Mesenchymal stem cell (in vitro differentiated cells and primary cell): Measurements from ENCODE around the gene LTB4R2.

Experiments used
- DNase-seq: peaks from one replicate; pipeline ENCODE4 v3.0.0-alpha.2; 2013
- H2AFZ ChIP-seq: one replicate; pipeline ENCODE4 v1.6.1; 2013; ENCODE audit warnings: low read depth, mild to moderate bottlenecking, control low read depth, inconsistent platforms, low read length, moderate library complexity
- H2AK5ac ChIP-seq: 2 replicates; pipeline ENCODE4 v1.6.1; 2013; ENCODE audit warnings: low read length, moderate library complexity, mild to moderate bottlenecking, inconsistent platforms; ENCODE audit not compliant: severe bottlenecking
- H2BK120ac ChIP-seq: one replicate; pipeline ENCODE4 v1.6.1; 2013; ENCODE audit warnings: low read depth, mild to moderate bottlenecking, inconsistent platforms, low read length, moderate library complexity
- H2BK12ac ChIP-seq, 2 experiments: one replicate each; pipeline ENCODE4 v1.6.1; 2013; ENCODE audit warnings: inconsistent platforms in 2 of 2, low read length in 2 of 2, mild to moderate bottlenecking in 2 of 2, moderate library complexity in 2 of 2, control low read depth in 1 of 2
- H2BK15ac ChIP-seq: one replicate; pipeline ENCODE4 v1.6.1; 2013; ENCODE audit warnings: mild to moderate bottlenecking, low read depth, inconsistent platforms; ENCODE audit not compliant: poor library complexity, severe bottlenecking
- H2BK5ac ChIP-seq: 2 replicates; pipeline ENCODE4 v1.6.1; 2013; ENCODE audit warnings: low read depth, mild to moderate bottlenecking, low read length, control low read depth, inconsistent platforms; ENCODE audit not compliant: poor library complexity, severe bottlenecking
- H3K14ac ChIP-seq, 2 experiments: one replicate each; pipeline ENCODE4 v1.6.1; 2013; ENCODE audit warnings: inconsistent platforms in 2 of 2, low read length in 2 of 2, control low read depth in 1 of 2, mild to moderate bottlenecking in 1 of 2, moderate library complexity in 1 of 2
- H3K18ac ChIP-seq, 2 experiments: one replicate each; pipeline ENCODE4 v1.6.1; 2013; ENCODE audit warnings: inconsistent platforms in 2 of 2, low read length in 2 of 2, control low read depth in 1 of 2, low read depth in 1 of 2, mild to moderate bottlenecking in 1 of 2
- H3K23ac ChIP-seq, 2 experiments: one replicate each; pipeline ENCODE4 v1.6.1; 2013; ENCODE audit warnings: inconsistent platforms in 2 of 2, low read length in 2 of 2, mild to moderate bottlenecking in 2 of 2, moderate library complexity in 2 of 2, control low read depth in 1 of 2
- H3K27ac ChIP-seq: 2 replicates; pipeline ENCODE4 v1.5.1; 2013; ENCODE audit warnings: mild to moderate bottlenecking, moderate library complexity, low read length, control low read depth, inconsistent platforms; ENCODE audit not compliant: poor library complexity, severe bottlenecking
- H3K27me3 ChIP-seq, 2 experiments: 2 replicates each; pipeline versions ENCODE4 v1.6.1 to v1.7.0; 2013; ENCODE audit warnings: low read length in 2 of 2, mild to moderate bottlenecking in 2 of 2, moderate library complexity in 2 of 2, control low read depth in 1 of 2, inconsistent platforms in 1 of 2; ENCODE audit not compliant: control insufficient read depth in 1 of 2, insufficient read depth in 1 of 2
- H3K36me3 ChIP-seq, 2 experiments: 2 replicates each; pipeline versions ENCODE4 v1.6.1 to v1.7.0; 2013; ENCODE audit warnings: low read length in 2 of 2, control low read depth in 1 of 2, inconsistent platforms in 1 of 2, low read depth in 1 of 2, mild to moderate bottlenecking in 1 of 2; ENCODE audit not compliant: insufficient read depth in 2 of 2, control insufficient read depth in 1 of 2
- H3K4ac ChIP-seq, 2 experiments: one replicate each; pipeline ENCODE4 v1.6.1; 2013; ENCODE audit warnings: inconsistent platforms in 2 of 2, low read length in 2 of 2, mild to moderate bottlenecking in 2 of 2, moderate library complexity in 2 of 2, control low read depth in 1 of 2, low read depth in 1 of 2
- H3K4me1 ChIP-seq: 2 replicates; pipeline ENCODE4 v1.6.1; 2013; ENCODE audit warnings: low read depth, low read length, control low read depth; ENCODE audit not compliant: control insufficient read depth, insufficient read depth
- H3K4me2 ChIP-seq: 2 replicates; pipeline ENCODE4 v1.6.1; 2013; ENCODE audit warnings: low read length, mild to moderate bottlenecking, inconsistent platforms; ENCODE audit not compliant: poor library complexity, severe bottlenecking
- H3K4me3 ChIP-seq, 2 experiments: 2 replicates each; pipeline versions ENCODE4 v1.5.1 to v1.7.0; 2013; ENCODE audit warnings: low read length in 2 of 2, mild to moderate bottlenecking in 2 of 2, control low read depth in 1 of 2, low read depth in 1 of 2; ENCODE audit not compliant: insufficient read depth in 1 of 2
- H3K79me1 ChIP-seq: replicated peaks from 2 replicates; pipeline ENCODE4 v1.6.1; 2013; ENCODE audit warnings: mild to moderate bottlenecking, control low read depth, low read length, inconsistent platforms; ENCODE audit not compliant: poor library complexity, severe bottlenecking
- H3K9ac ChIP-seq: 2 replicates; pipeline ENCODE4 v1.7.0; 2013; ENCODE audit warnings: mild to moderate bottlenecking, low read length, moderate library complexity
- H3K9me3 ChIP-seq: 2 replicates; pipeline ENCODE4 v1.7.0; 2013; ENCODE audit warnings: mild to moderate bottlenecking, low read length; ENCODE audit not compliant: control insufficient read depth
- H4K8ac ChIP-seq: one replicate; pipeline ENCODE4 v1.6.1; 2013; ENCODE audit warnings: inconsistent platforms, mild to moderate bottlenecking, low read length, moderate library complexity
- H4K91ac ChIP-seq: one replicate; pipeline ENCODE4 v1.6.1; 2013; ENCODE audit warnings: mild to moderate bottlenecking, low read length, inconsistent platforms
- WGBS: methylation state at CpG from one replicate; pipeline ENCODE4 v1.1.7; 2013; ENCODE audit warnings: mixed read lengths; 5-methylcytosine and 5-hydroxymethylcytosine counted together

Gene LTB4R2

DNA sequence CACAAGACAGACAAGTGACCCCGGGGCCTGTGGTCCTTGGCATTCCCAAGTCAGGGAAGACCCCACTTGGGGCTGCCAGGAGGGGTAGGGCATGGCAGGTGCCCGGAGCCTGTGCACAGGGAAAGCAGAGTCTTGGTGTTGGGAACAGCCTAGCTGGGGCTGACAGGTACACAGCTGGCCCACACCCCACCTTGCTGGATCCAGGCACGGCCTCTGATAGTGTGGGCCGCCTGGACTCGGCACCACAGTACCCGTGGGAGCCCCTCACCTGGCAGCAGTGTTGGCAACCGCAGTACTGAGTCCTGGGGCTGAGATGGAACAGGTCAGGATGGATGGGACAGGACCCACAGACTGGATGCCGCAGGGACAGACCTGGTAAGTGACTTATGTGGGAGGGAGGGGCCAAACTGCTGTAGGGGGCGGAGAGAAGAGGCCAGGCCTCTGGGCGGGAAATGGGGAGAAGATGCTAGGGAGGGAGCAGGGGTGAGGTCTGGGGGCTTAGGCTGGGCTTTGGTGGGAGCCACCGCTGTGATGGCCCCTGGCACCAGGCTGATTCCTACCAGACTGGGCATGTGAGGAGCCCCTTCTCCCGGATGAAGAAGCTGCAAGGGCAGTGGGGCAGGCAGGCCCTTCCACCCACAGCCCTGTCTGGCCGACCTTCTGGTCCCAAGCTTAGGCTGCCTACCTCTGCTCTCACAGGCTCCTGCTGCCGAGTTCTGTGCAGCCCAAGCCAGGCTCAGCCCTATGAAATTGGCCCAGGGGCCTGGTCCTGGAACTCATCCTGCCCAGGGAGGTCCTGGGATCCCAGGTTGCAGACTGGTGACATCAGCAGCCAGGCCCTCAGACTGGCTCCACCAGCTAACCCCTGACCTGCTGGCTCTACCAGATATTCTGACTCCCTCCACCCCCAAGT is 46.9 kb upstream of the LTB4R2 start, which contains the start of gene TGM1:
TSS of gene TGM1 (minus strand) at position 357 of the 913 bp plus-strand sequence. CDS start 825 bp downstream, outside the sequence.
- H2AK5ac ChIP-seq, result no peak within 1 kb of the TSS
- no peak within 1 kb of the TSS for H2BK5ac ChIP-seq
- H3K79me1 ChIP-seq, result peaks cover 3% of the 10 kb centered on the region
- DNase-seq, result no peak
- H3K36me3 ChIP-seq, result peaks cover 36 to 65% of the 10 kb centered on the region in 2 experiments
- H3K4me1 ChIP-seq, result peaks cover 6% of the 10 kb centered on the region
- WGBS, result 83% methylated on average over 14 of the region's 14 CpGs
- H2AFZ ChIP-seq, result no peak within 1 kb of the TSS
- H3K4me2 ChIP-seq, result no peak within 1 kb of the TSS
- no peak within 1 kb of the TSS for H4K8ac ChIP-seq
- H2BK12ac ChIP-seq, result no peak within 1 kb of the TSS
- H3K4me3 ChIP-seq, result no peak within 1 kb of the TSS
- H2BK120ac ChIP-seq, result no peak within 1 kb of the TSS
- H3K27me3 ChIP-seq, result no peaks in the 10 kb centered on the region
- H3K27ac ChIP-seq, result no peak within 1 kb of the TSS
- H3K23ac ChIP-seq, result no peak within 1 kb of the TSS
- H3K9me3 ChIP-seq, result no peaks in the 10 kb centered on the region
- no peak within 1 kb of the TSS for H3K18ac ChIP-seq
- no peak within 1 kb of the TSS for H3K4ac ChIP-seq
- no peak within 1 kb of the TSS for H2BK15ac ChIP-seq
- no peak within 1 kb of the TSS for H3K14ac ChIP-seq
- no peak within 1 kb of the TSS for H3K9ac ChIP-seq
- H4K91ac ChIP-seq, result no peak within 1 kb of the TSS

DNA sequence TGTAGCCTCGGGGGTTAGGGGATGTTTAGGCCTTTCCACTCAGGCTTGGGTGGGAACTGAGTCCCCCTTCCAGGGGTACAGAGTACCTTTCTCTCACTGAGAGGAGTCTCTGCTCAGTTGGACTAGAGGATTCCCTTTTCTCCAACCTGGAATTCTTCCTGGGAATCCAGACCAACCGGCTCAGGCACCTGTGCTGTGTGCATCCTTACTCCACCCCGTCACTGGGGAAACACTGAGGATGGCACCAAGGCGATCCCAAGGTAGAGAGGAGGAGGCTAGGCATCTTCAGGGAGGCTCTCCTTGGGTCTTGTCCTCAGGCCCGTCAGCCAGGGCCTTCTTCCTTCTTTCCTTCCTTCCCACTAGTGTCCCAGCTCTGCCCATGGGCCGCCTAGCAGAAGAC is 46.1 kb upstream of the LTB4R2 start:
- H2BK15ac ChIP-seq, result no peak overlapping the region
- H2AFZ ChIP-seq, result no peak overlapping the region
- no peak overlapping the region for H2BK120ac ChIP-seq
- no peak for DNase-seq
- H3K4ac ChIP-seq, result no peak overlapping the region
- no peak overlapping the region for H3K14ac ChIP-seq
- peaks cover 6% of the 10 kb centered on the region for H3K4me1 ChIP-seq
- no peak overlapping the region for H3K9ac ChIP-seq
- H3K27me3 ChIP-seq, result no peaks in the 10 kb centered on the region
- WGBS, result 85% methylated on average over 5 of the region's 6 CpGs
- H4K8ac ChIP-seq, result no peak overlapping the region
- H3K36me3 ChIP-seq, result peaks cover 44 to 67% of the 10 kb centered on the region in 2 experiments
- no peak overlapping the region for H3K27ac ChIP-seq
- no peaks in the 10 kb centered on the region for H3K9me3 ChIP-seq
- no peak overlapping the region for H4K91ac ChIP-seq
- H2AK5ac ChIP-seq, result no peak overlapping the region
- no peak overlapping the region for H2BK5ac ChIP-seq
- no peak overlapping the region for H2BK12ac ChIP-seq
- H3K4me2 ChIP-seq, result no peak overlapping the region
- no peak overlapping the region for H3K23ac ChIP-seq
- H3K79me1 ChIP-seq, result peaks cover 3% of the 10 kb centered on the region
- H3K18ac ChIP-seq, result no peak overlapping the region
- no peak overlapping the region for H3K4me3 ChIP-seq

DNA sequence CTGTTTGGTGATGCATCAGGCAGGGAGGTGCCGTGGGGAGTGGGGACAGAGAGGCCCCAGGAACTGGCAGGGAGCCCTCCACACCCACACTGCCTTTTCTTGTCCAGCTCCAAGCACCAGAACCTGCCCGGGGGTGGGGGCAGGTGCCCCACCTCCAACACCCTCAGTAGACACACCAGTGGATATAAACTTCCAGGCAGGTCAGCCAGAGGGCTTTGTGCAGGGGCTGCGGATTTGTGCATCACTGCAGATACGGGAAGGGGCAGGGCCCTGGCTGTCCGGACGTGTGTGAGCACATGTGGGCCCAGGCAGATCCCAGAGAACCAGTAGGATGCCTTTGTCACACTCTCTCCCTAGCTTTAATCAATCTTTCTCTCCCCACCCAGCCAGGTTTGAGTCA is 45.6 kb upstream of the LTB4R2 start:
- Histone ChIP-seq H3K36me3 (peaks cover 48 to 68% of the 10 kb centered on the region in 2 experiments), H2BK12ac (no peak overlapping the region), H3K23ac (no peak overlapping the region), H3K18ac (no peak overlapping the region), H2BK15ac (no peak overlapping the region), H2AFZ (no peak overlapping the region), H2AK5ac (no peak overlapping the region), H3K4me3 (no peak overlapping the region), H4K8ac (no peak overlapping the region), H3K4ac (no peak overlapping the region), H3K27me3 (no peaks in the 10 kb centered on the region), H3K4me1 (peaks cover 3% of the 10 kb centered on the region), H4K91ac (no peak overlapping the region), H3K9me3 (no peaks in the 10 kb centered on the region), H3K9ac (no peak overlapping the region), H2BK120ac (no peak overlapping the region), H3K4me2 (no peak overlapping the region), H3K79me1 (peaks cover 7% of the 10 kb centered on the region), H3K14ac (no peak overlapping the region), H3K27ac (no peak overlapping the region), H2BK5ac (no peak overlapping the region)
- no peak for DNase-seq
- 92% methylated on average over 6 of the region's 6 CpGs for WGBS

DNA sequence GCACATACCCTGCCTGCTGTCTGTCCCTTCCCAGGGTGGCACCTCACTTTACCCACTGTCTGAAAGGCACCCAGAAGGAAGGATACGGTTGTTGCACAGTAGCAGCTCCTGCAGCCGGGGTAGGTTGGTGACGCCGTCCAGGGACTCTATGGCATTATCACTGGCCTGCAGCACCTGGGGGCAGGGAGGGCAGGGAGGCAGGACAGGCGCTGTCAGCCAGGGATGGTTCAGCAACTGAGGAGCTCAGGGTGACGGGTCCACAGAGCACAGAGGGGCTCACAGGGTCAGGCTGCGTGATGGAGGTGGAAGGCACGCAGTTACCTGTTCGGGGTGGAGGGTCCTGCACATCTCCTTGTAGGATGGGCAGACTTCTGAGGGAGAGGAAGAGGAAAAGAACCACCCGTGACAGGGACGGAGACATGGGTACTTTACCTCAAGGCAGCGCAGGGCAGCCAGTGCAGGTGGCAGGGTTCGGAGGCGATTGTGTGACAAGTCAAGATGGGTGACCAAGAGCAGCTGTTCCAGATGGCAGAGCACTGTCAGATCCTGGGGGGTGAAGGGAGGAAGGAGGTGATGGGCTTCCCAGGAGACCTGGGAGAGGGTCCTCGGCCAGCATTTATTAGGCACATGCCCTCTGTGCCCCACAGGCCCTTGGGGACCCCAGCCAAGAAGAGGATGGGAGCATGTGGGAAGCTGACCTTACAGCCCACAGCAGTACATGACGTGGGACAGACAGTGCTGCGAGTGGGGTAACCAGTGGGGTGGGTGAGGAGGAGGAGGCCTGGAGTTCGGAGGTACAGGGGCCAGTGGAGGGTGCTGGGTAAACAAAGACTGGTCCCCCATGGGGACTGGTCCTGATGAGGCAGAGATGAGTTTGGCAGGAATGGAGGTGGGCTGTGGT is 43.3 kb upstream of the LTB4R2 start:
- H3K14ac ChIP-seq, result no peak overlapping the region
- peaks cover 21% of the 10 kb centered on the region for H3K79me1 ChIP-seq
- H3K27me3 ChIP-seq, result no peaks in the 10 kb centered on the region
- H3K4me1 ChIP-seq, result peaks cover 9% of the 10 kb centered on the region
- 94% methylated on average over 18 of the region's 18 CpGs for WGBS
- H3K23ac ChIP-seq, result no peak overlapping the region
- H3K18ac ChIP-seq, result no peak overlapping the region
- H3K9me3 ChIP-seq, result no peaks in the 10 kb centered on the region
- no peak overlapping the region for H3K27ac ChIP-seq
- no peak overlapping the region for H3K4me2 ChIP-seq
- H3K9ac ChIP-seq, result no peak overlapping the region
- no peak overlapping the region for H3K4ac ChIP-seq
- no peak overlapping the region for H4K8ac ChIP-seq
- no peak overlapping the region for H2AK5ac ChIP-seq
- peaks cover 59 to 66% of the 10 kb centered on the region in 2 experiments for H3K36me3 ChIP-seq
- no peak overlapping the region for H2BK12ac ChIP-seq
- H2BK5ac ChIP-seq, result no peak overlapping the region
- H2BK15ac ChIP-seq, result no peak overlapping the region
- no peak overlapping the region for H4K91ac ChIP-seq
- no peak for DNase-seq
- H2BK120ac ChIP-seq, result no peak overlapping the region
- H3K4me3 ChIP-seq, result no peak overlapping the region
- H2AFZ ChIP-seq, result no peak overlapping the region
